Smooth muscle cell (in vitro differentiated cells): Measurements from ENCODE around the gene USP5. TPM values are rescaled to one million over a fixed set of nuclear protein-coding genes. Genes with fewer than 3 reads are reported as not detected.

Experiments
- DNase-seq: peaks from one replicate; lab custom pipeline; 2025; ENCODE audit not compliant: unreplicated experiment; lab: John Stamatoyannopoulos, UW
- H2AFZ ChIP-seq: fragments of 200-600 bp; sonication (generic); 2 replicates; pipeline ENCODE4 v1.6.0; 2016; ENCODE audit warnings: antibody characterized with exemption, low read depth, mild to moderate bottlenecking
- H3F3A ChIP-seq: fragments of 200-600 bp; sonication (generic); 2 replicates; pipeline ENCODE4 v1.6.0; 2017; ENCODE audit warnings: antibody characterized with exemption, low read depth
- H3K27ac ChIP-seq: fragments of 200-600 bp; sonication (generic); 2 replicates; pipeline ENCODE4 v1.5.1; 2016; ENCODE audit warnings: low read depth, mild to moderate bottlenecking
- H3K27me3 ChIP-seq: fragments of 200-600 bp; sonication (generic); 2 replicates; pipeline ENCODE4 v1.6.1; 2016; ENCODE audit warnings: low read depth, mild to moderate bottlenecking
- H3K36me3 ChIP-seq: fragments of 200-600 bp; sonication (generic); 2 replicates; pipeline ENCODE4 v1.5.1; 2016; ENCODE audit warnings: low read depth
- H3K4me1 ChIP-seq: fragments of 200-600 bp; sonication (generic); 2 replicates; pipeline ENCODE4 v1.5.1; 2016; ENCODE audit warnings: low read depth
- H3K4me2 ChIP-seq: fragments of 200-600 bp; sonication (generic); 2 replicates; pipeline ENCODE4 v1.6.0; 2016; ENCODE audit warnings: mild to moderate bottlenecking
- H3K4me3 ChIP-seq: fragments of 200-600 bp; sonication (generic); 2 replicates; pipeline ENCODE4 v1.5.1; 2016; ENCODE audit warnings: mild to moderate bottlenecking
- H3K79me2 ChIP-seq: fragments of 200-600 bp; sonication (generic); 2 replicates; pipeline ENCODE4 v1.6.0; 2016; ENCODE audit warnings: low read depth, mild to moderate bottlenecking
- H3K9ac ChIP-seq: fragments of 200-600 bp; sonication (generic); 2 replicates; pipeline ENCODE4 v1.6.0; 2016; ENCODE audit warnings: low read depth
- H3K9me3 ChIP-seq: fragments of 200-600 bp; sonication (generic); replicated peaks from 2 replicates; pipeline ENCODE4 v1.5.1; 2016; ENCODE audit warnings: low read depth
- H4K20me1 ChIP-seq: fragments of 200-600 bp; sonication (generic); 2 replicates; pipeline ENCODE4 v1.6.0; 2016; ENCODE audit warnings: low read depth
- WGBS: methylation state at CpG from one replicate; pipeline ENCODE4 v1.1.7; 2016; ENCODE audit warnings: low lambda C conversion rate; 5-methylcytosine and 5-hydroxymethylcytosine counted together
- polyA plus RNA-seq: library from polyadenylated mRNA; unstranded; fragments of >200 nt; fragmentation: Nextera tagmentation; extraction: Ambion mirVana; gene quantifications from 2 replicates; pipeline ENCODE4 v1.2.1, GENCODE V29; 2016
- total RNA-seq: library from RNA; depleted of rRNA; stranded (reverse); fragments of >200 nt; gene quantifications from 2 replicates; pipeline ENCODE4 v1.2.3, GENCODE V29; 2014
- TF ChIP-seq, protein P1 (sequence below): fragments of 200-600 bp; sonication (generic); IDR thresholded peaks from 2 replicates; pipeline ENCODE4 v1.5.1; 2017; ENCODE audit warnings: borderline replicate concordance, mild to moderate bottlenecking, antibody characterized with exemption; ENCODE audit not compliant: insufficient read depth, poor library complexity, severe bottlenecking

Gene USP5
- total and polyA plus RNA-seq, 2 experiments from 2014 or later = 51.3 to 64.9 TPM

DNA sequence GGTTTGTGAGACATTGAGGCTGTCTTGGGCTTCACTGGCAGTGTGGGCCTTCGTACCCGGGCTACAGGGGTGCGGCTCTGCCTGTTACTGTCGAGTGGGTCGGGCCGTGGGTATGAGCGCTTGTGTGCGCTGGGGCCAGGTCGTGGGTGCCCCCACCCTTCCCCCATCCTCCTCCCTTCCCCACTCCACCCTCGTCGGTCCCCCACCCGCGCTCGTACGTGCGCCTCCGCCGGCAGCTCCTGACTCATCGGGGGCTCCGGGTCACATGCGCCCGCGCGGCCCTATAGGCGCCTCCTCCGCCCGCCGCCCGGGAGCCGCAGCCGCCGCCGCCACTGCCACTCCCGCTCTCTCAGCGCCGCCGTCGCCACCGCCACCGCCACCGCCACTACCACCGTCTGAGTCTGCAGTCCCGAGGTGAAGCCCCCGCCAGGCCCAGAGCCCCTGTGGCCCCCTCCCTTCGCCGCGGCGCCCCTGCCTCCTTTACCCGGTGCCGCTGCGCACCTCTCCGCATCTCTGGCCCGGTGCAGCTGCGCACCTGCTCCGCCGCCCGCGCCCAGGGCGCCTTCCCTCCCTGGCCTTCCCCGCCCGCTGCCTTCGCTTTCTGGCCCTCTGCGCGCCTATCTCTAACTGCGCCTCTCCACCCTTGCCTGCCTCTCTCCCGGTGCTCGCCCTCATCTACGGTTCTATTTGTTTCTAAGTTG is 62.4 kb downstream of the USP5 start, which contains the start of gene ENO2:
Gene ENO2 (plus strand): TSS at position 335 of the 701 bp plus-strand sequence. CDS start 1,253 bp downstream, outside the sequence.
- peak within 1 kb of the TSS; percentile 47 for H3K27ac ChIP-seq
- WGBS = under 1% methylated on average over 26 of the region's 68 CpGs
- H2AFZ ChIP-seq = peak within 1 kb of the TSS; percentile 84
- H3K4me2 ChIP-seq = peak within 1 kb of the TSS; percentile 100
- H3K4me1 ChIP-seq = peaks cover 9% of the 10 kb centered on the region
- no peaks in the 10 kb centered on the region for H3K79me2 ChIP-seq
- H3K9ac ChIP-seq = peak within 1 kb of the TSS; percentile 83
- H3K4me3 ChIP-seq = peak within 1 kb of the TSS; percentile 87
- TF ChIP-seq, protein P1, sequence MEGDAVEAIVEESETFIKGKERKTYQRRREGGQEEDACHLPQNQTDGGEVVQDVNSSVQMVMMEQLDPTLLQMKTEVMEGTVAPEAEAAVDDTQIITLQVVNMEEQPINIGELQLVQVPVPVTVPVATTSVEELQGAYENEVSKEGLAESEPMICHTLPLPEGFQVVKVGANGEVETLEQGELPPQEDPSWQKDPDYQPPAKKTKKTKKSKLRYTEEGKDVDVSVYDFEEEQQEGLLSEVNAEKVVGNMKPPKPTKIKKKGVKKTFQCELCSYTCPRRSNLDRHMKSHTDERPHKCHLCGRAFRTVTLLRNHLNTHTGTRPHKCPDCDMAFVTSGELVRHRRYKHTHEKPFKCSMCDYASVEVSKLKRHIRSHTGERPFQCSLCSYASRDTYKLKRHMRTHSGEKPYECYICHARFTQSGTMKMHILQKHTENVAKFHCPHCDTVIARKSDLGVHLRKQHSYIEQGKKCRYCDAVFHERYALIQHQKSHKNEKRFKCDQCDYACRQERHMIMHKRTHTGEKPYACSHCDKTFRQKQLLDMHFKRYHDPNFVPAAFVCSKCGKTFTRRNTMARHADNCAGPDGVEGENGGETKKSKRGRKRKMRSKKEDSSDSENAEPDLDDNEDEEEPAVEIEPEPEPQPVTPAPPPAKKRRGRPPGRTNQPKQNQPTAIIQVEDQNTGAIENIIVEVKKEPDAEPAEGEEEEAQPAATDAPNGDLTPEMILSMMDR = no peak
- peaks cover 31% of the 10 kb centered on the region for H4K20me1 ChIP-seq
- DNase-seq = peak; percentile 33
- H3F3A ChIP-seq = no peaks in the 10 kb centered on the region
- no peaks in the 10 kb centered on the region for H3K9me3 ChIP-seq
- H3K27me3 ChIP-seq = no peaks in the 10 kb centered on the region
- H3K36me3 ChIP-seq = no peaks in the 10 kb centered on the region

DNA sequence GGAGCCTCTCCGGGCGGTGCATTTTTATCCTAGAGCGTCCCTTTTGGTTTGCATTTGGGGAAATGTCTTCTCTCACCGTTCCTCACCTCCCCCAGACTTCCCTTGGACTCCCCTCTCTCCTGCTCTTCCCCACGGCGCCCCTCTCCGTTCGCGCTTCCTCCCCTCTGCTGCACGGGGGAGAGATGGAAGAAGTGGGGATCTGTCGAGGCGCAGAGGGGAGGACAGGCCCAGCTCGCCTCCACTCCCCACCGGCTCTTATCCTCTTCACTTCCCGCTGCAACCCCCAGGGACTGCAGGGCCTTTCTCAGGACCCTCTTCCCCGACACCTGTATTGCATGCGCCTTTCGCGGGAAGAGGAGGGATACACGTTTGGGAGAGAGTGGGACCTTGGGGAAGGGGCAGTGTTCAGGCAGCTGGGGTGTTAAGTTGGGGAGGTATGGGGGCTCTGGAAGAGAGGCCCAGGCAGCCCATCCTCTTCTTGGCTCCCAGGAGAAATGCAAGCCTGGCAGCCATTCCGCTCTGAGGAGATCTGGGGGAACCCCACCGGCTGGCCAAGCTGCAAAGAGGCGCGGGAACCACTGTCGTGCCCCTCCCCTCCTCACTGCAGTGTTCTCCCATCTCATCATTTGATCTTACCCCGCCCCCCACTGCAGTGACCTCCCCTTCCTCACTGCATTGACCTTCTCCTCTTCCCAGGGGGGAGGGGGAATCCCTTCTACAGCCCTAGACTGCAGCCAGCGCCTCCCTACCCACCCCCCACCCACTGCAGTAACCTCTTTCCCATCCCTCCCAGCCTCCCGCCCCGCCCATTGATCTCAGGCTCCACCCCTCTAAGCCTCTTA is 63.2 kb downstream of the USP5 start:
- peak overlapping the region; percentile 84 for H2AFZ ChIP-seq

DNA sequence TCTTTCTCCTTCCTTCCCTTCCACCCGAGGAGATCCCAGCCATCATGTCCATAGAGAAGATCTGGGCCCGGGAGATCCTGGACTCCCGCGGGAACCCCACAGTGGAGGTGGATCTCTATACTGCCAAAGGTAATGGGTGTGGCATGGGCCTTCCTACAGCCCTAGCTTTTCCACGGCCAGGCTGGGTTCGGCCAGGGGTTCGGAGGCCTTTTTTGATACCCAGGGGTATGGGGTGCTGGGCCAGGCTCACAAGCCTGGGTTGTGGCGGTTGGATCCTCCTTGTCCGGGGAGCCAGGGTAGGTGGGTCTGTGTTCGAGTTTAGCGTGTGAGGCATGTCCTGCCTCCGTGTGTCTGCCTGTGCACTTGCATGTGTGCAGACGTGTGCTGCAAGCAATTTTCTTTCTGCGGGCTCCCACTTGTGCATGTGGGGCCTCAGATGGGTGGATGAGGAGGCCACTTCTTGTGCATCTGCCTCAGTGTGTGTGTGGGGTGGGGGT is 63.9 kb downstream of the USP5 start:
- peaks cover 38% of the 10 kb centered on the region for H4K20me1 ChIP-seq
- no peaks in the 10 kb centered on the region for H3K79me2 ChIP-seq
- no peaks in the 10 kb centered on the region for H3K36me3 ChIP-seq
- H3K9me3 ChIP-seq = no peaks in the 10 kb centered on the region
- no peak overlapping the region for H2AFZ ChIP-seq
- H3K27ac ChIP-seq = no peak overlapping the region
- TF ChIP-seq, protein P1 = no peak
- DNase-seq = no peak
- H3K4me3 ChIP-seq = peak overlapping the region; percentile 87
- no peaks in the 10 kb centered on the region for H3K27me3 ChIP-seq
- H3K4me2 ChIP-seq = peak overlapping the region; percentile 100
- H3K4me1 ChIP-seq = peaks cover 9% of the 10 kb centered on the region
- WGBS = 80% methylated on average over 14 of the region's 14 CpGs
- H3K9ac ChIP-seq = no peak overlapping the region
- H3F3A ChIP-seq = no peaks in the 10 kb centered on the region

More for the DNA sequence above, 63.2 kb downstream of the USP5 start:
- H3K27me3 ChIP-seq = no peaks in the 10 kb centered on the region
- 10% methylated on average over 22 of the region's 29 CpGs for WGBS
- peaks cover 9% of the 10 kb centered on the region for H3K4me1 ChIP-seq
- TF ChIP-seq, protein P1 = no peak
- H4K20me1 ChIP-seq = peaks cover 38% of the 10 kb centered on the region
- H3F3A ChIP-seq = no peaks in the 10 kb centered on the region
- peak overlapping the region; percentile 100 for H3K4me2 ChIP-seq
- no peak for DNase-seq
- no peaks in the 10 kb centered on the region for H3K79me2 ChIP-seq
- H3K36me3 ChIP-seq = no peaks in the 10 kb centered on the region
- H3K4me3 ChIP-seq = peak overlapping the region; percentile 87
- no peaks in the 10 kb centered on the region for H3K9me3 ChIP-seq
- H3K27ac ChIP-seq = peak overlapping the region; percentile 47
- H3K9ac ChIP-seq = peak overlapping the region; percentile 83

Other genes starting within 250 kb of the USP5 start
- gene CHD4, start 244.8 kb upstream of the USP5 start, total RNA-seq = 172 and 176 TPM in 2 replicates
- 87.5 and 122 TPM in 2 replicates for gene CHD4, start 244.8 kb upstream of the USP5 start, polyA plus RNA-seq
- gene LPAR5, start 216.2 kb upstream of the USP5 start, total RNA-seq = 2.0 and 4.4 TPM in 2 replicates
- 1.3 and 1.8 TPM in 2 replicates for gene LPAR5, start 216.2 kb upstream of the USP5 start, polyA plus RNA-seq
- not detected in 2 replicates for gene ACRBP, start 204.7 kb upstream of the USP5 start, total RNA-seq
- 0.82 TPM in 1 of 2 replicates, not detected in the other for gene ACRBP, start 204.7 kb upstream of the USP5 start, polyA plus RNA-seq
- gene ING4, start 189.0 kb upstream of the USP5 start, total RNA-seq = 24.8 and 45.0 TPM in 2 replicates
- 27.0 and 33.5 TPM in 2 replicates for gene ING4, start 189.0 kb upstream of the USP5 start, polyA plus RNA-seq
- gene ZNF384, start 162.8 kb upstream of the USP5 start, total RNA-seq = 30.0 and 31.0 TPM in 2 replicates
- gene ZNF384, start 162.8 kb upstream of the USP5 start, polyA plus RNA-seq = 36.1 and 38.6 TPM in 2 replicates
- 1.4 TPM in 1 of 2 replicates, not detected in the other for gene PIANP, start 151.3 kb upstream of the USP5 start, total RNA-seq
- 2.8 and 3.8 TPM in 2 replicates for gene PIANP, start 151.3 kb upstream of the USP5 start, polyA plus RNA-seq
- gene COPS7A, start 128.1 kb upstream of the USP5 start, total RNA-seq = 56.6 and 59.6 TPM in 2 replicates
- 78.0 and 105 TPM in 2 replicates for gene COPS7A, start 128.1 kb upstream of the USP5 start, polyA plus RNA-seq
- 182 and 185 TPM in 2 replicates for gene MLF2, start 99.0 kb upstream of the USP5 start, total RNA-seq
- 381 and 398 TPM in 2 replicates for gene MLF2, start 99.0 kb upstream of the USP5 start, polyA plus RNA-seq
- gene PTMS, start 85.8 kb upstream of the USP5 start, total RNA-seq = 115 and 125 TPM in 2 replicates
- 379 and 381 TPM in 2 replicates for gene PTMS, start 85.8 kb upstream of the USP5 start, polyA plus RNA-seq
- gene LAG3, start 79.6 kb upstream of the USP5 start, total RNA-seq = 0.18 and 1.0 TPM in 2 replicates
- 1.7 and 3.7 TPM in 2 replicates for gene LAG3, start 79.6 kb upstream of the USP5 start, polyA plus RNA-seq
- gene CD4, start 62.6 kb upstream of the USP5 start, total RNA-seq = 0.13 and 0.22 TPM in 2 replicates
- gene CD4, start 62.6 kb upstream of the USP5 start, polyA plus RNA-seq = 1.3 and 2.5 TPM in 2 replicates
- gene GPR162, start 30.3 kb upstream of the USP5 start, total RNA-seq = 0.76 and 2.9 TPM in 2 replicates
- 2.1 and 3.0 TPM in 2 replicates for gene GPR162, start 30.3 kb upstream of the USP5 start, polyA plus RNA-seq
- 36.7 and 42.8 TPM in 2 replicates for gene P3H3, start 23.7 kb upstream of the USP5 start, total RNA-seq
- gene P3H3, start 23.7 kb upstream of the USP5 start, polyA plus RNA-seq = 106 and 108 TPM in 2 replicates
- 4.0 and 6.2 TPM in 2 replicates for gene GNB3, start 11.2 kb upstream of the USP5 start, total RNA-seq
- 4.8 and 6.3 TPM in 2 replicates for gene GNB3, start 11.2 kb upstream of the USP5 start, polyA plus RNA-seq
- gene CDCA3, start 864 bp upstream of the USP5 start, total RNA-seq = 5.3 and 7.4 TPM in 2 replicates
- gene CDCA3, start 864 bp upstream of the USP5 start, polyA plus RNA-seq = 9.4 and 10.6 TPM in 2 replicates
- 1,112 and 1,199 TPM in 2 replicates for gene TPI1, start 15.4 kb downstream of the USP5 start, total RNA-seq
- 2,097 and 2,100 TPM in 2 replicates for gene TPI1, start 15.4 kb downstream of the USP5 start, polyA plus RNA-seq
- 2.3 and 2.5 TPM in 2 replicates for gene SPSB2, start 21.2 kb downstream of the USP5 start, total RNA-seq
- gene SPSB2, start 21.2 kb downstream of the USP5 start, polyA plus RNA-seq = 5.9 and 7.9 TPM in 2 replicates
- gene LRRC23, start 52.7 kb downstream of the USP5 start, total RNA-seq = 14.2 and 19.9 TPM in 2 replicates
- gene LRRC23, start 52.7 kb downstream of the USP5 start, polyA plus RNA-seq = 13.7 and 19.5 TPM in 2 replicates
- gene ENO2, start 62.4 kb downstream of the USP5 start, total RNA-seq = 52.5 and 58.8 TPM in 2 replicates
- gene ENO2, start 62.4 kb downstream of the USP5 start, polyA plus RNA-seq = 105 and 127 TPM in 2 replicates
- 9.9 and 30.4 TPM in 2 replicates for gene ATN1, start 75.8 kb downstream of the USP5 start, total RNA-seq
- 28.8 and 36.1 TPM in 2 replicates for gene ATN1, start 75.8 kb downstream of the USP5 start, polyA plus RNA-seq
- gene RNU7-1, start 91.7 kb downstream of the USP5 start, total RNA-seq = not detected in 2 replicates
- not detected in 2 replicates for gene RNU7-1, start 91.7 kb downstream of the USP5 start, polyA plus RNA-seq
- gene C12orf57, start 91.9 kb downstream of the USP5 start, total RNA-seq = 433 and 494 TPM in 2 replicates
- 360 and 397 TPM in 2 replicates for gene C12orf57, start 91.9 kb downstream of the USP5 start, polyA plus RNA-seq
- 4.3 and 5.5 TPM in 2 replicates for gene PTPN6, start 99.2 kb downstream of the USP5 start, total RNA-seq
- gene PTPN6, start 99.2 kb downstream of the USP5 start, polyA plus RNA-seq = 2.8 and 8.7 TPM in 2 replicates
- gene PHB2, start 118.5 kb downstream of the USP5 start, total RNA-seq = 148 and 162 TPM in 2 replicates
- gene PHB2, start 118.5 kb downstream of the USP5 start, polyA plus RNA-seq = 139 and 155 TPM in 2 replicates
- 21.9 and 26.5 TPM in 2 replicates for gene EMG1, start 118.8 kb downstream of the USP5 start, total RNA-seq
- gene EMG1, start 118.8 kb downstream of the USP5 start, polyA plus RNA-seq = 54.4 and 62.0 TPM in 2 replicates
- 16.9 and 28.3 TPM in 2 replicates for gene LPCAT3, start 166.3 kb downstream of the USP5 start, total RNA-seq
- gene LPCAT3, start 166.3 kb downstream of the USP5 start, polyA plus RNA-seq = 34.3 and 35.9 TPM in 2 replicates
- 38.5 and 65.7 TPM in 2 replicates for gene C1S, start 208.6 kb downstream of the USP5 start, total RNA-seq
- gene C1S, start 208.6 kb downstream of the USP5 start, polyA plus RNA-seq = 61.1 and 69.2 TPM in 2 replicates
- 51.2 and 58.9 TPM in 2 replicates for gene C1R, start 240.3 kb downstream of the USP5 start, total RNA-seq
- 78.7 and 83.8 TPM in 2 replicates for gene C1R, start 240.3 kb downstream of the USP5 start, polyA plus RNA-seq